Right lobe of liver (tissue), 4 donors: Measurements from ENCODE around the gene ECI1.

ENCODE experiments used
- POLR2A ChIP-seq: fragments of 450-650 bp; IDR thresholded peaks from one replicate; pipeline ENCODE4 v1.6.1; 2017; ENCODE audit warnings: antibody characterized with exemption, mild to moderate bottlenecking
- TF ChIP-seq, protein P1 (sequence below), 4 donors: fragments of 200-600 bp in 3 of 4; fragments of 450-650 bp in 1 of 4; IDR thresholded peaks; one replicate each; pipeline versions ENCODE4 v1.5.1 to v1.8.0; 2016 to 2022; ENCODE audit warnings: antibody characterized with exemption in 4 of 4, mild to moderate bottlenecking in 2 of 4
- donor health status: DM: no; HTN: no; CAD: no.
- donor health status: DM: no; HTN: no; CAD: no.
- donor health status: DM: no; HTN: yes; CAD: no.

GRCh38 chr16:2213817-2214718 lies 37.3 kb downstream of the ECI1 start:
- peak; percentile 18 for TF ChIP-seq POLR2A
- TF ChIP-seq, protein P1, sequence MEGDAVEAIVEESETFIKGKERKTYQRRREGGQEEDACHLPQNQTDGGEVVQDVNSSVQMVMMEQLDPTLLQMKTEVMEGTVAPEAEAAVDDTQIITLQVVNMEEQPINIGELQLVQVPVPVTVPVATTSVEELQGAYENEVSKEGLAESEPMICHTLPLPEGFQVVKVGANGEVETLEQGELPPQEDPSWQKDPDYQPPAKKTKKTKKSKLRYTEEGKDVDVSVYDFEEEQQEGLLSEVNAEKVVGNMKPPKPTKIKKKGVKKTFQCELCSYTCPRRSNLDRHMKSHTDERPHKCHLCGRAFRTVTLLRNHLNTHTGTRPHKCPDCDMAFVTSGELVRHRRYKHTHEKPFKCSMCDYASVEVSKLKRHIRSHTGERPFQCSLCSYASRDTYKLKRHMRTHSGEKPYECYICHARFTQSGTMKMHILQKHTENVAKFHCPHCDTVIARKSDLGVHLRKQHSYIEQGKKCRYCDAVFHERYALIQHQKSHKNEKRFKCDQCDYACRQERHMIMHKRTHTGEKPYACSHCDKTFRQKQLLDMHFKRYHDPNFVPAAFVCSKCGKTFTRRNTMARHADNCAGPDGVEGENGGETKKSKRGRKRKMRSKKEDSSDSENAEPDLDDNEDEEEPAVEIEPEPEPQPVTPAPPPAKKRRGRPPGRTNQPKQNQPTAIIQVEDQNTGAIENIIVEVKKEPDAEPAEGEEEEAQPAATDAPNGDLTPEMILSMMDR (IDR thresholded peaks at IDR 0.05), result no peak
